ENCODE results near the gene CTXN2. TPM values are rescaled to one million over a fixed set of nuclear protein-coding genes. Genes with fewer than 3 reads are reported as not detected.
A peak's percentile ranks its signal among the peaks of the same experiment; 100 is the strongest.

The CTXN2 gene
- total RNA-seq, 1 experiment from 2014 or later = 0.11 TPM

- Histone ChIP-seq H3K4ac (ENCODE audit: low read depth, low read length) (no peak overlapping the region), H2AFZ (ENCODE audit: low read length) (no peak overlapping the region), H3K4me2 (ENCODE audit: insufficient read depth, insufficient read length, low read length) (no peak overlapping the region), H3K9ac (ENCODE audit: extremely low read depth, insufficient read length, low read length) (no peak overlapping the region), H2BK15ac (ENCODE audit: low read depth, low read length) (no peak overlapping the region), H3K18ac (ENCODE audit: insufficient read length, low read depth, low read length) (no peak overlapping the region), H3K4me1 (ENCODE audit: insufficient read depth, low read length) (peaks cover 2% of the 10 kb centered on the region; the same call in 1 of the 2 replicates), H2BK20ac (ENCODE audit: low read depth, low read length, poor library complexity, severe bottlenecking) (no peak overlapping the region), H2BK120ac (ENCODE audit: low read depth, low read length, poor library complexity, severe bottlenecking) (no peak overlapping the region), H3K79me1 (ENCODE audit: insufficient read depth, low read depth, low read length, poor library complexity, severe bottlenecking) (no peaks in the 10 kb centered on the region), H4K91ac (ENCODE audit: insufficient read length, low read depth, low read length) (no peak overlapping the region), H2BK12ac (ENCODE audit: insufficient read length, low read depth, low read length) (no peak overlapping the region), H4K8ac (replicated peaks; ENCODE audit: insufficient read length, low read depth, low read length) (no peak overlapping the region), H3K23ac (ENCODE audit: insufficient read length, low read depth, low read length) (no peak overlapping the region), H3K27ac (ENCODE audit: insufficient read length, low read depth, low read length) (no peak overlapping the region), H4K20me1 (ENCODE audit: control insufficient read depth, insufficient read depth, insufficient read length) (no peaks in the 10 kb centered on the region), H3K14ac (ENCODE audit: insufficient read depth, low read length) (no peak overlapping the region), H3K23me2 (ENCODE audit: insufficient read length, low read depth, low read length, poor library complexity, severe bottlenecking) (no peaks in the 10 kb centered on the region), H3K56ac (ENCODE audit: insufficient read length, low read depth, low read length) (no peak overlapping the region), H3K79me2 (ENCODE audit: insufficient read depth, low read length) (peaks cover 30% of the 10 kb centered on the region; the same call in 1 of the 2 replicates), H3K27me3 (ENCODE audit: insufficient read depth, low read length) (no peaks in the 10 kb centered on the region), H3T11ph (ENCODE audit: low read length) (no peak overlapping the region), H2AK5ac (ENCODE audit: insufficient read length, low read length) (no peak overlapping the region), H4K5ac (ENCODE audit: insufficient read length, low read depth, low read length) (no peak overlapping the region), H2BK5ac (ENCODE audit: insufficient read length, low read length) (no peak overlapping the region), H3K9me3 (ENCODE audit: control insufficient read depth, low read depth, low read length) (no peaks in the 10 kb centered on the region)
- WGBS (ENCODE audit: extremely low coverage, insufficient read length, low lambda C conversion rate) = no CpG with 5 or more reads among the region's 4 CpGs
- H3K4me3 Mint-ChIP-seq = peak overlapping the region; percentile 59 to 90; a peak in 3 of 5 replicates
- no peaks in the 10 kb centered on the region for H3K27me3 Mint-ChIP-seq (ENCODE audit: low read depth)
- H3K27ac Mint-ChIP-seq = no peak overlapping the region
- no peaks in the 10 kb centered on the region for H3K9me3 Mint-ChIP-seq
- DNase-seq = no peak
- H3K4me1 Mint-ChIP-seq = peaks cover 70 to 71% of the 10 kb centered on the region in 2 experiments
- TF ChIP-seq CTCF (conservative IDR thresholded peaks at IDR 0.05) = no peak
- H3K36me3 Mint-ChIP-seq (ENCODE audit: insufficient read depth in 1 of 3, low read depth in 3 of 3) = peaks cover 0 to 5% (median 0%) of the 10 kb centered on the region in 3 experiments; a peak in 4 of 7 replicates
Observed at GRCh38 chr15:48176112-48176511, 15.4 kb upstream of the CTXN2 start.
